AG04450 (cell line): ENCODE results near the gene AP3M1. TPM values are rescaled to one million over a fixed set of nuclear protein-coding genes. Genes with fewer than 3 reads are reported as not detected.

Experiments
- CTCF ChIA-PET: fragments of 300-600, 350-600 bp; formaldehyde crosslinking; extraction: SDS; loops from one replicate; lab custom pipeline; 2022; ENCODE audit warnings: antibody characterized with exemption, inconsistent platforms; lab: Charles Lee
- POLR2A ChIA-PET: fragments of 350-600 bp; formaldehyde crosslinking; extraction: SDS; loops from one replicate; lab custom pipeline; 2021; ENCODE audit warnings: antibody characterized with exemption, inconsistent platforms; lab: Yijun Ruan, JAX
- DNase-seq: peaks from one replicate; pipeline ENCODE4 v3.0.0-alpha.2; 2011; ENCODE audit warnings: low read depth, low spot score
- H3K27ac ChIP-seq: one replicate; pipeline ENCODE4 v1.5.1; 2012; ENCODE audit warnings: low read depth, low read length, control low read depth
- H3K27me3 ChIP-seq: one replicate; pipeline ENCODE4 v1.6.0; 2012; ENCODE audit warnings: low read length; ENCODE audit not compliant: control insufficient read depth, insufficient read depth
- H3K4me3 ChIP-seq: 2 replicates; pipeline ENCODE4 v1.5.1; 2011; ENCODE audit warnings: mild to moderate bottlenecking, low read depth, low read length, control low read depth
- H3K9me3 ChIP-seq: 2 replicates; pipeline ENCODE4 v1.5.1; 2012; ENCODE audit warnings: low read length; ENCODE audit not compliant: control insufficient read depth, insufficient read depth
- polyA plus RNA-seq: library from polyadenylated mRNA; depleted of rRNA; stranded (reverse); fragments of >200 nt; gene quantifications from 2 replicates; pipeline ENCODE4 v1.2.3, GENCODE V29; 2011
- TF ChIP-seq, protein P1 (sequence below): IDR thresholded peaks from 2 replicates; pipeline ENCODE4 v1.5.1; 2011; ENCODE audit warnings: low read depth, low read length, control low read depth, inconsistent platforms

AP3M1 gene
- polyA plus RNA-seq, 1 experiment, result 70.7 TPM

DNA sequence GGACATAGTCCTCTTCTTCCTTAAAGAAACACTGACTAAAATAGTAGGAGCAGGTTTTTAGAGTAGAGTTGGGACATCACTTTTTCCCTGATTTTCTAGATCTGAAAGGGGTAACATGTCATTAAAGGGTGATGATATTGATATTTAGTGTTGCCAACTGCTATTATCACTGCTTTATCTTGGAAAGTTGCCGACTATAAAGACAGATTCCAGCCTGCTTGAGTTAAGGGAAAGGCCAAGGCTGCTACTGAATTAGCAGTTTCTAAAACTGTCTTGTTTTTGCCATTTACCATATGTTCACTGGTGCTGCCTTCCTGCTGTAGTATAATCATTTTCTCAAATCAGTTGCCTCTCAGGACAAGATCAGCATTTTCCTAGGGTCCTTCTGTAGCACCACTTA is 29.7 kb downstream of the AP3M1 start:
- TF ChIP-seq, protein P1, sequence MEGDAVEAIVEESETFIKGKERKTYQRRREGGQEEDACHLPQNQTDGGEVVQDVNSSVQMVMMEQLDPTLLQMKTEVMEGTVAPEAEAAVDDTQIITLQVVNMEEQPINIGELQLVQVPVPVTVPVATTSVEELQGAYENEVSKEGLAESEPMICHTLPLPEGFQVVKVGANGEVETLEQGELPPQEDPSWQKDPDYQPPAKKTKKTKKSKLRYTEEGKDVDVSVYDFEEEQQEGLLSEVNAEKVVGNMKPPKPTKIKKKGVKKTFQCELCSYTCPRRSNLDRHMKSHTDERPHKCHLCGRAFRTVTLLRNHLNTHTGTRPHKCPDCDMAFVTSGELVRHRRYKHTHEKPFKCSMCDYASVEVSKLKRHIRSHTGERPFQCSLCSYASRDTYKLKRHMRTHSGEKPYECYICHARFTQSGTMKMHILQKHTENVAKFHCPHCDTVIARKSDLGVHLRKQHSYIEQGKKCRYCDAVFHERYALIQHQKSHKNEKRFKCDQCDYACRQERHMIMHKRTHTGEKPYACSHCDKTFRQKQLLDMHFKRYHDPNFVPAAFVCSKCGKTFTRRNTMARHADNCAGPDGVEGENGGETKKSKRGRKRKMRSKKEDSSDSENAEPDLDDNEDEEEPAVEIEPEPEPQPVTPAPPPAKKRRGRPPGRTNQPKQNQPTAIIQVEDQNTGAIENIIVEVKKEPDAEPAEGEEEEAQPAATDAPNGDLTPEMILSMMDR, result no peak
- CTCF ChIA-PET, result no interaction called here
- Histone ChIP-seq H3K4me3 (no peak overlapping the region), H3K27me3 (no peaks in the 10 kb centered on the region), H3K27ac (no peak overlapping the region), H3K9me3 (no peaks in the 10 kb centered on the region)
- DNase-seq, result no peak
- POLR2A ChIA-PET, result interaction anchor here (1.3 kb wide), 1 partner anchor 24 kb away, joined by 4 read pairs; no protein-coding TSS in a partner anchor

DNA sequence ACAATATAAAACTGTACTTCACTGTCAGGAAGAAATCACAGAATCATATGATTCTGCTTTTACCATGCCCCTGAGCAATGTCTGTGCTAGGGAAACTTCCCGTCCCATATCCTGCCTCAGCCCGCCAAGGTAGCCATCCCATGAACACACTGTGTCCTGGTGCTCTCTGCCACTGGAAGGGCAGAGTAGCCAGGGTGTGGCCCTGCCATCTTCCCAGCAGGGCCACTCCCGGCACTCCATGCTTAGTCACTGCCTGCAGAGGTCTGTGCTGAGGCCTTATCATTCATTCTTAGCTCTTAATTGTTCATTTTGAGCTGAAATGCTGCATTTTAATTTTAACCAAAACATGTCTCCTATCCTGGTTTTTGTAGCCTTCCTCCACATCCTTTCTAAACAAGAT is 31.8 kb downstream of the AP3M1 start:
- POLR2A ChIA-PET, result no interaction called here
- Histone ChIP-seq H3K27ac (no peak overlapping the region), H3K4me3 (no peak overlapping the region), H3K9me3 (no peaks in the 10 kb centered on the region), H3K27me3 (no peaks in the 10 kb centered on the region)
- TF ChIP-seq, protein P1, result no peak
- CTCF ChIA-PET, result interaction anchor here (0.7 to 1.7 kb wide), 2 partner anchors 233 to 239 kb away, joined by 3 read pairs; no protein-coding TSS in a partner anchor
- DNase-seq, result no peak

DNA sequence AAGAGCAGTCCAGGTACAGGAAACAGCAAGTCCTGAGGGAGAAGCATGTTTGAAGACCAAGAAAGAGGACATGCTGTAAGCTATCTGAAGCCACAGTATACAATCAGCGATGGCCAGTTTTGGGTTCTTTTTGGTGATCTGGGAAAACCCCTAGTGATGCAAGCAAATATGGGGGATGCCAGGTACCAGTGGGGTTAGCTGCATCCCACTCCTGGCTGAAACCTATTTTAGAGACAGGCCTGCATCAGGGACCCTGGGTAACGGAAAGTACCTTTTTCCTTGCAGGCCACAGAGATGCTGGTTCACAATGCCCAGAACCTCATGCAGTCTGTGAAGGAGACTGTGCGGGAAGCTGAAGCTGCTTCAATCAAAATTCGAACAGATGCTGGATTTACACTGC is 32.9 kb downstream of the AP3M1 start:
- Histone ChIP-seq H3K9me3 (no peaks in the 10 kb centered on the region), H3K27me3 (no peaks in the 10 kb centered on the region), H3K4me3 (no peak overlapping the region), H3K27ac (peak overlapping the region; percentile 34)
- no peak for DNase-seq
- ChIA-PET POLR2A (no interaction called here), CTCF (interaction anchor here (1.7 kb wide), 1 partner anchor 232 kb away, joined by 3 read pairs; no protein-coding TSS in a partner anchor)
- TF ChIP-seq, protein P1, result no peak

DNA sequence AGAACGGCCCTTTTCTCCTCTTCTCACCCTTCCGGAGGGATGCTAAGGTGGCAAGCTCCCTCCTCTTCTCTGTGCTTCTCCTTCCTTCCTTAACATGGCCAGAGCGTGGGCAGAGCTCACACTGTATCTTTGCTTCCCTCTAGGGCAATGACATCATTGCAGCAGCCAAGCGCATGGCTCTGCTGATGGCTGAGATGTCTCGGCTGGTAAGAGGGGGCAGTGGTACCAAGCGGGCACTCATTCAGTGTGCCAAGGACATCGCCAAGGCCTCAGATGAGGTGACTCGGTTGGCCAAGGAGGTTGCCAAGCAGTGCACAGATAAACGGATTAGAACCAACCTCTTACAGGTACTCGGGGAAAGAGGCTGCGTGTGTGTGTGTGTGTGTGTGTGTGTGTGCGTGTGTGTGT is 36.6 kb downstream of the AP3M1 start:
- ChIA-PET CTCF (interaction anchor here (1.5 kb wide), 1 partner anchor 234 kb away, joined by 4 read pairs; no protein-coding TSS in a partner anchor), POLR2A (interaction anchor here (0.7 to 1.0 kb wide), 3 partner anchors 28 to 263 kb away, joined by 3 to 5 read pairs (median 3); no protein-coding TSS in a partner anchor)
- no peak for DNase-seq
- Histone ChIP-seq H3K27ac (peak overlapping the region; percentile 13), H3K9me3 (no peaks in the 10 kb centered on the region), H3K27me3 (no peaks in the 10 kb centered on the region), H3K4me3 (no peak overlapping the region)
- TF ChIP-seq, protein P1, result no peak

DNA sequence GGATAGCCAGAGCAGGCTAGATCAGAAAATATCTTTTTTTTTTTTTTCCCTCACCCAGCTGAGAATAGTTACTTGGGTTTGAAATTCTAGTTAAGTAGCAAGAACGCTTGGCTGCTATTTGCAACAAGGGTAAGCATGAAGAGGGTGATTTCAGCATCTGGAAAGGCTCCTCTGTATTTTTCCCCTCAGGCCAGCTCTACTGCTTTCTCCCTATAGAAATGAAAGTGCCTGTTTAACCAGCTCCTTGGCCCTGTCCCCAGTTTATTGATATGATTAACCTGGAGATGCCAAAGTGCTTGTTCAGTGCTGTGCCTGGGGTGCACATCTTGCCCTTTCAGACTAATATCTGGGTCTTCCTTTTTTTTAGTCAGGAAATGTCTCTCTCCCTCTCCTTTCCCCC is 37.1 kb downstream of the AP3M1 start:
- H3K27me3 ChIP-seq, result no peaks in the 10 kb centered on the region
- POLR2A ChIA-PET, result interaction anchor here (0.7 to 1.0 kb wide), 3 partner anchors 27 to 263 kb away, joined by 3 to 5 read pairs (median 3); no protein-coding TSS in a partner anchor
- DNase-seq, result no peak
- TF ChIP-seq, protein P1, result no peak
- H3K9me3 ChIP-seq, result no peaks in the 10 kb centered on the region
- H3K4me3 ChIP-seq, result no peak overlapping the region
- CTCF ChIA-PET, result interaction anchor here (0.7 to 1.5 kb wide), 3 partner anchors 9 to 234 kb away, joined by 3 to 4 read pairs (median 3); no protein-coding TSS in a partner anchor
- peak overlapping the region; percentile 13 for H3K27ac ChIP-seq
